Smooth muscle cell (in vitro differentiated cells): ENCODE data around the gene NT5C3A. TPM values are rescaled to one million over a fixed set of nuclear protein-coding genes. Genes with fewer than 3 reads are reported as not detected.

Experiments
- DNase-seq: peaks from one replicate; lab custom pipeline; 2025; ENCODE audit not compliant: unreplicated experiment; lab: John Stamatoyannopoulos, UW
- H2AFZ ChIP-seq: fragments of 200-600 bp; sonication (generic); 2 replicates; pipeline ENCODE4 v1.6.0; 2016; ENCODE audit warnings: antibody characterized with exemption, low read depth, mild to moderate bottlenecking
- H3F3A ChIP-seq: fragments of 200-600 bp; sonication (generic); 2 replicates; pipeline ENCODE4 v1.6.0; 2017; ENCODE audit warnings: antibody characterized with exemption, low read depth
- H3K27ac ChIP-seq: fragments of 200-600 bp; sonication (generic); 2 replicates; pipeline ENCODE4 v1.5.1; 2016; ENCODE audit warnings: low read depth, mild to moderate bottlenecking
- H3K27me3 ChIP-seq: fragments of 200-600 bp; sonication (generic); 2 replicates; pipeline ENCODE4 v1.6.1; 2016; ENCODE audit warnings: low read depth, mild to moderate bottlenecking
- H3K36me3 ChIP-seq: fragments of 200-600 bp; sonication (generic); 2 replicates; pipeline ENCODE4 v1.5.1; 2016; ENCODE audit warnings: low read depth
- H3K4me1 ChIP-seq: fragments of 200-600 bp; sonication (generic); 2 replicates; pipeline ENCODE4 v1.5.1; 2016; ENCODE audit warnings: low read depth
- H3K4me2 ChIP-seq: fragments of 200-600 bp; sonication (generic); 2 replicates; pipeline ENCODE4 v1.6.0; 2016; ENCODE audit warnings: mild to moderate bottlenecking
- H3K4me3 ChIP-seq: fragments of 200-600 bp; sonication (generic); 2 replicates; pipeline ENCODE4 v1.5.1; 2016; ENCODE audit warnings: mild to moderate bottlenecking
- H3K79me2 ChIP-seq: fragments of 200-600 bp; sonication (generic); 2 replicates; pipeline ENCODE4 v1.6.0; 2016; ENCODE audit warnings: low read depth, mild to moderate bottlenecking
- H3K9ac ChIP-seq: fragments of 200-600 bp; sonication (generic); 2 replicates; pipeline ENCODE4 v1.6.0; 2016; ENCODE audit warnings: low read depth
- H3K9me3 ChIP-seq: fragments of 200-600 bp; sonication (generic); replicated peaks from 2 replicates; pipeline ENCODE4 v1.5.1; 2016; ENCODE audit warnings: low read depth
- H4K20me1 ChIP-seq: fragments of 200-600 bp; sonication (generic); 2 replicates; pipeline ENCODE4 v1.6.0; 2016; ENCODE audit warnings: low read depth
- CTCF ChIP-seq: fragments of 200-600 bp; sonication (generic); IDR thresholded peaks from 2 replicates; pipeline ENCODE4 v1.5.1; 2017; ENCODE audit warnings: borderline replicate concordance, mild to moderate bottlenecking, antibody characterized with exemption; ENCODE audit not compliant: insufficient read depth, poor library complexity, severe bottlenecking
- WGBS: methylation state at CpG from one replicate; pipeline ENCODE4 v1.1.7; 2016; ENCODE audit warnings: low lambda C conversion rate; 5-methylcytosine and 5-hydroxymethylcytosine counted together
- polyA plus RNA-seq: library from polyadenylated mRNA; unstranded; fragments of >200 nt; fragmentation: Nextera tagmentation; extraction: Ambion mirVana; gene quantifications from 2 replicates; pipeline ENCODE4 v1.2.1, GENCODE V29; 2016
- total RNA-seq: library from RNA; depleted of rRNA; stranded (reverse); fragments of >200 nt; gene quantifications from 2 replicates; pipeline ENCODE4 v1.2.3, GENCODE V29; 2014

The NT5C3A gene
- total and polyA plus RNA-seq, 2 experiments from 2014 or later, result 12.9 to 25.4 TPM

GRCh38 chr7:33087858-33088257 lies 25.3 kb upstream of the NT5C3A start:
- Histone ChIP-seq H3K36me3 (no peaks in the 10 kb centered on the region), H3K4me1 (no peaks in the 10 kb centered on the region), H3K79me2 (no peaks in the 10 kb centered on the region), H3K9ac (no peak overlapping the region), H4K20me1 (no peaks in the 10 kb centered on the region), H3K9me3 (no peaks in the 10 kb centered on the region), H3K27ac (no peak overlapping the region), H3K4me3 (no peak overlapping the region), H3F3A (no peaks in the 10 kb centered on the region), H3K27me3 (no peaks in the 10 kb centered on the region), H3K4me2 (no peak overlapping the region), H2AFZ (no peak overlapping the region)
- 92% methylated on average over 2 of the region's 2 CpGs for WGBS
- no peak for TF ChIP-seq CTCF
- no peak for DNase-seq

DNA sequence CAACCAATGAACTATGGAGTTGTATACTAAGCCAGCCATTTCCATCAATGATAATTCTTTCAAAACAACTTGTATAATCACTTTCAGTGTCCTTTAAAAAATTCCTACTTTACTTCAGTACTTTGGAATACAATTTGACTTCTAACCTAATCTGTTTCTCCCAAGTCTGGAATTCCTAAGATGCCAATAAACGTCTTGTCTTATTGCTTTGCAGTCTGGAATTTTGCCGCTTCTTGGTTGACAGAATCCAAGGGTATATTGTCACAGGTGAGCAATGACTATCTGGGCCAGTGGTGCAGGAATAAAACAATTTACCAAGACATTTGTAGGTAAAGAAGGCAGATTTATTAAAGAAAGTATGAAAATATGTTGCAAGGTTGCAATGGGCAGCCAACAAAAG lies 24.8 kb upstream of the NT5C3A start:
- no peak for DNase-seq
- Histone ChIP-seq H3K27ac (no peak overlapping the region), H3K9me3 (no peaks in the 10 kb centered on the region), H3F3A (no peaks in the 10 kb centered on the region), H3K4me2 (no peak overlapping the region), H3K4me1 (no peaks in the 10 kb centered on the region), H3K27me3 (no peaks in the 10 kb centered on the region), H3K4me3 (no peak overlapping the region), H4K20me1 (no peaks in the 10 kb centered on the region), H2AFZ (no peak overlapping the region), H3K79me2 (no peaks in the 10 kb centered on the region), H3K9ac (no peak overlapping the region), H3K36me3 (no peaks in the 10 kb centered on the region)
- no peak for TF ChIP-seq CTCF
- WGBS, result 34% methylated on average over 2 of the region's 2 CpGs

DNA sequence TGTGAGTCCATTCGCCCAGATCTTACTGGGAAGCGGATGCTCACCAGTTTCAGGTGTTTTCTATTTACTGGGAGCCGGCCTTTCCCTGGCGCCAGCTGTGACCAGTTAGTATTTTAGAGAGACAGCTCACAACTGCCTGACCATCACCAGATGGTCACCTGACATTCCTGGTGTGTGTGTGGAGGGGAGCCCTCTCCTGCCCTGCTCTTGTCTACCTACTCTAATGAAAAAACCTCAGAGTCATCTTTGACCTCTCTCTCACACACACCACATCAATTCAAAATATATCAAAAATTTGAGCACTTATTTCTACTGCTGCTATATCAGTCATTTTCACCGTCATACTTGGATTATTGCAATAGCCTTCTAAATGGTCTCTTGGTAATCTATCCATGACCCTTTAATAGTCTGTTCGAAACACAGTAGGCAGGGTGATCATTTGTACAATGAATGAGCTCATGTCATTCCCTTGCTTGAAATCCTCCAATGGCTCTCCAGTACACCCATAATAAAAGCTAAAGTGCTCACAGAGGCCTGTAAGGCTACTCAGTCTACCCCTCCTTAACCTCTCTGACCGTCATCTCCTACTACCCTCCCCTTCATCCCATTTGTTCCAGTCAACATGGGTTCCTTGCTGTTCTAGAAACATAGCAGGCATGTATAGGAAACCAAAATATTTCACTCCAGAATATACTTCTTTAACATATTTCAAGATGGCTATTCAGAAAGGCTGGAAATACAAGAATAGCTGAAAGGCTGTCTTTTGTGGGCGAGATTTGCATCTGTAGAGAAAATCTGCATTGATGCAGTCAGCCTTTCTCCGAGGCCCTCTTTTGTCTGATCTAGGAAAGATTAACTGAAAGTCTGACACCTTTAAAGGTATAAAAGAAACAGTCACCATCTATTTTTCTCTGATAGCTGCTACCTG lies 17.5 kb upstream of the NT5C3A start:
- no peaks in the 10 kb centered on the region for H3F3A ChIP-seq
- no peaks in the 10 kb centered on the region for H3K36me3 ChIP-seq
- H3K4me1 ChIP-seq, result no peaks in the 10 kb centered on the region
- no peak for TF ChIP-seq CTCF
- peaks cover 14% of the 10 kb centered on the region for H3K27me3 ChIP-seq
- H4K20me1 ChIP-seq, result no peaks in the 10 kb centered on the region
- H3K9me3 ChIP-seq, result no peaks in the 10 kb centered on the region
- 89% methylated on average over 9 of the region's 9 CpGs for WGBS
- H3K4me2 ChIP-seq, result no peak overlapping the region
- no peak overlapping the region for H3K4me3 ChIP-seq
- no peak overlapping the region for H2AFZ ChIP-seq
- H3K9ac ChIP-seq, result no peak overlapping the region
- no peak overlapping the region for H3K27ac ChIP-seq
- DNase-seq, result no peak
- no peaks in the 10 kb centered on the region for H3K79me2 ChIP-seq
